MCF 10A (cell line): Measurements from ENCODE around the gene MBTPS2. TPM values are rescaled to one million over a fixed set of nuclear protein-coding genes. Genes with fewer than 3 reads are reported as not detected.

Source experiments
- BruUV-seq: library from RNA; stranded (reverse); fragments of 400-500 nt; replicated peaks from 2 replicates; lab custom pipeline; 2021; lab: Mats Ljungman, UMichigan
- CTCF ChIA-PET: fragments of 300-600 bp; sonication (Branson Sonifier 250); formaldehyde crosslinking; extraction: SDS; loops from one replicate; lab custom pipeline; 2021; ENCODE audit warnings: antibody characterized with exemption, inconsistent platforms; lab: Yijun Ruan, JAX
- POLR2A ChIA-PET: fragments of 300-600, 350-650 bp; sonication (Branson Sonifier 250); formaldehyde crosslinking; extraction: SDS; loops from one replicate; lab custom pipeline; 2020; ENCODE audit warnings: antibody characterized with exemption, inconsistent platforms; lab: Yijun Ruan, JAX
- DNase-seq: peaks from one replicate; pipeline ENCODE4 v3.0.0-alpha.2; 2018; ENCODE audit not compliant: unreplicated experiment
- H3K27ac Mint-ChIP-seq: one replicate; pipeline ENCODE4 v1.8.0; 2022; ENCODE audit warnings: mild to moderate bottlenecking, low read depth, mixed read lengths; ENCODE audit not compliant: unreplicated experiment
- H3K27me3 Mint-ChIP-seq: one replicate; pipeline ENCODE4 v1.8.0; 2022; ENCODE audit warnings: mixed read lengths; ENCODE audit not compliant: insufficient read depth, unreplicated experiment
- H3K36me3 Mint-ChIP-seq: one replicate; pipeline ENCODE4 v1.8.0; 2022; ENCODE audit warnings: mild to moderate bottlenecking, moderate library complexity, mixed read lengths; ENCODE audit not compliant: insufficient read depth, unreplicated experiment
- H3K4me1 Mint-ChIP-seq: one replicate; pipeline ENCODE4 v1.8.0; 2022; ENCODE audit warnings: mixed read lengths; ENCODE audit not compliant: insufficient read depth, unreplicated experiment
- H3K4me3 Mint-ChIP-seq: one replicate; pipeline ENCODE4 v1.8.0; 2022; ENCODE audit warnings: mild to moderate bottlenecking, moderate library complexity, mixed read lengths; ENCODE audit not compliant: unreplicated experiment
- H3K9me3 Mint-ChIP-seq: one replicate; pipeline ENCODE4 v1.8.0; 2022; ENCODE audit warnings: mixed read lengths; ENCODE audit not compliant: unreplicated experiment
- CTCF ChIP-seq: fragments of 200-600 bp; IDR thresholded peaks from one replicate; pipeline ENCODE4 v1.8.0; 2022; ENCODE audit warnings: antibody characterized with exemption, mild to moderate bottlenecking; ENCODE audit not compliant: unreplicated experiment
- intact Hi-C: fragments of 100-400 bp; cut with micrococcal nuclease; formaldehyde crosslinking; loops from 2 replicates; pipeline ENCODE4 v1.14.1; 2022
- total RNA-seq: library from RNA; stranded (reverse); gene quantifications from 2 replicates; pipeline ENCODE4 v1.2.3, GENCODE V29; 2022

MBTPS2 gene
- total RNA-seq, 1 experiment from 2014 or later, result 21.1 TPM

GRCh38 chrX:21934414-21934813 is 95.0 kb downstream of the MBTPS2 start:
- peaks cover 10% of the 10 kb centered on the region for H3K36me3 Mint-ChIP-seq
- no peak for TF ChIP-seq CTCF
- POLR2A ChIA-PET, result interaction anchor here (1.0 kb wide), 1 partner anchor 10 kb away, joined by 4 read pairs; no protein-coding TSS in a partner anchor
- H3K27ac Mint-ChIP-seq, result no peak overlapping the region
- H3K4me1 Mint-ChIP-seq, result peaks cover 16% of the 10 kb centered on the region
- no peaks in the 10 kb centered on the region for H3K27me3 Mint-ChIP-seq
- intact Hi-C loops, result no loop called here
- H3K4me3 Mint-ChIP-seq, result no peak overlapping the region
- no peaks in the 10 kb centered on the region for H3K9me3 Mint-ChIP-seq
- CTCF ChIA-PET, result interaction anchor here (0.6 to 2.1 kb wide), 5 partner anchors 8 to 1419 kb away, joined by 3 to 12 read pairs (median 4); no protein-coding TSS in a partner anchor
- no TSS peak for BruUV-seq
- no peak for DNase-seq

Other genes starting within 250 kb of the MBTPS2 start
- not detected in 2 replicates for gene KLHL34, start 181.3 kb upstream of the MBTPS2 start, total RNA-seq
- not detected in 2 replicates for gene SMPX, start 81.5 kb upstream of the MBTPS2 start, total RNA-seq
- gene YY2, start 16.4 kb downstream of the MBTPS2 start, total RNA-seq, result 2.9 and 3.4 TPM in 2 replicates
- gene SMS, start 101.1 kb downstream of the MBTPS2 start, total RNA-seq, result 160 and 181 TPM in 2 replicates
- gene PHEX, start 192.7 kb downstream of the MBTPS2 start, total RNA-seq, result 0.69 and 0.89 TPM in 2 replicates